Prostate gland (tissue), 2 donors: ENCODE data around the gene NFE2L3.

ENCODE experiments used
- POLR2A ChIP-seq: fragments of 450-650 bp; IDR thresholded peaks from one replicate; pipeline ENCODE4 v1.6.1; 2016; ENCODE audit warnings: antibody characterized with exemption, mild to moderate bottlenecking
- POLR2AphosphoS5 ChIP-seq: sonication (generic); formaldehyde crosslinking; IDR thresholded peaks from one replicate; pipeline ENCODE4 v1.6.1; 2017; ENCODE audit warnings: antibody characterized with exemption
- TF ChIP-seq, protein P1 (sequence below), 4 experiments: fragments of 200-600 bp in 2 of 4; fragments of 450-650 bp in 2 of 4; sonication (generic) in 2 of 4; IDR thresholded peaks; 1 replicate in 3 of 4; 2 replicates in 1 of 4; pipeline ENCODE4 v1.5.1; 2016 to 2019; ENCODE audit warnings: antibody characterized with exemption in 4 of 4, mild to moderate bottlenecking in 2 of 4, moderate library complexity in 2 of 4

DNA sequence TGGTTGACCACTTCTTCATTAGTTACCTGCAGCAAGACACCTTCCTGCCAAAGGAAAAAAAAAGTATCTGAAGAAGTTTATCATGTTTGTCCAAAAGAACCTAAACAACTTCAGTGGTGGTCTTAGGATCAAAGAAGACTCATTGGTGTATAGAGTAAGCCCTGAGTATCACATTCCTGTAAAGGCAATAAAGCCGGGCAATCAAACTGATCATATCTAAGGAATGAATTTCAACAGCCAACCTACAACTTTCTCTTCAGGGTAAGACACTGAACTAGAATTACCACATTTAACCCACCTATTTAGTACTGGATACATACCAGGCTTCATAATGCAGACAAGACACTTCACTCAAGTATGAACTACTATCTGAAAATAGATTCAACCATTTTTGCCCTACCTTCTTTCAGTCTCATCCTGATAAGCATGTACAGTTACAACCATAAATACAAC is 38.4 kb downstream of the NFE2L3 start:
- no peak for TF ChIP-seq POLR2A
- TF ChIP-seq, protein P1, sequence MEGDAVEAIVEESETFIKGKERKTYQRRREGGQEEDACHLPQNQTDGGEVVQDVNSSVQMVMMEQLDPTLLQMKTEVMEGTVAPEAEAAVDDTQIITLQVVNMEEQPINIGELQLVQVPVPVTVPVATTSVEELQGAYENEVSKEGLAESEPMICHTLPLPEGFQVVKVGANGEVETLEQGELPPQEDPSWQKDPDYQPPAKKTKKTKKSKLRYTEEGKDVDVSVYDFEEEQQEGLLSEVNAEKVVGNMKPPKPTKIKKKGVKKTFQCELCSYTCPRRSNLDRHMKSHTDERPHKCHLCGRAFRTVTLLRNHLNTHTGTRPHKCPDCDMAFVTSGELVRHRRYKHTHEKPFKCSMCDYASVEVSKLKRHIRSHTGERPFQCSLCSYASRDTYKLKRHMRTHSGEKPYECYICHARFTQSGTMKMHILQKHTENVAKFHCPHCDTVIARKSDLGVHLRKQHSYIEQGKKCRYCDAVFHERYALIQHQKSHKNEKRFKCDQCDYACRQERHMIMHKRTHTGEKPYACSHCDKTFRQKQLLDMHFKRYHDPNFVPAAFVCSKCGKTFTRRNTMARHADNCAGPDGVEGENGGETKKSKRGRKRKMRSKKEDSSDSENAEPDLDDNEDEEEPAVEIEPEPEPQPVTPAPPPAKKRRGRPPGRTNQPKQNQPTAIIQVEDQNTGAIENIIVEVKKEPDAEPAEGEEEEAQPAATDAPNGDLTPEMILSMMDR (IDR thresholded peaks at IDR 0.05) = no peak
- no peak for TF ChIP-seq POLR2AphosphoS5
